ENCODE data around the gene MFF.

Gene MFF

GRCh38 chr2:227335713-227336112, 10.7 kb downstream of the MFF start:
- H3K4me3 ChIP-seq (ENCODE audit: insufficient read depth, low read length, poor library complexity, severe bottlenecking): no peak overlapping the region
- peaks cover 35% of the 10 kb centered on the region for H3K36me3 ChIP-seq (ENCODE audit: low read length)
- no peaks in the 10 kb centered on the region for H3K9me2 ChIP-seq (replicated peaks; ENCODE audit: insufficient read depth, low read length)
- H3K79me2 ChIP-seq (ENCODE audit: insufficient read depth, low read length): no peaks in the 10 kb centered on the region; the same call in none of the 2 replicates
- no peaks in the 10 kb centered on the region for H3K27me3 ChIP-seq (ENCODE audit: low read length)
- no peak overlapping the region for H3K9ac ChIP-seq (ENCODE audit: low read length)
- no peaks in the 10 kb centered on the region for H3K9me3 ChIP-seq (ENCODE audit: insufficient read depth, low read length)
- no peak overlapping the region for H2AFZ ChIP-seq (ENCODE audit: low read depth, low read length, severe bottlenecking)
- H3K27ac ChIP-seq (ENCODE audit: low read depth, low read length): no peak overlapping the region
- H3K4me2 ChIP-seq (ENCODE audit: low read depth, low read length, poor library complexity, severe bottlenecking): no peak overlapping the region
- 0 out of 2 replicates have a peak, but pooled peaks cover 4% of the 10 kb centered on the region for H3F3A ChIP-seq (ENCODE audit: insufficient read depth)
- TF ChIP-seq, protein P1, sequence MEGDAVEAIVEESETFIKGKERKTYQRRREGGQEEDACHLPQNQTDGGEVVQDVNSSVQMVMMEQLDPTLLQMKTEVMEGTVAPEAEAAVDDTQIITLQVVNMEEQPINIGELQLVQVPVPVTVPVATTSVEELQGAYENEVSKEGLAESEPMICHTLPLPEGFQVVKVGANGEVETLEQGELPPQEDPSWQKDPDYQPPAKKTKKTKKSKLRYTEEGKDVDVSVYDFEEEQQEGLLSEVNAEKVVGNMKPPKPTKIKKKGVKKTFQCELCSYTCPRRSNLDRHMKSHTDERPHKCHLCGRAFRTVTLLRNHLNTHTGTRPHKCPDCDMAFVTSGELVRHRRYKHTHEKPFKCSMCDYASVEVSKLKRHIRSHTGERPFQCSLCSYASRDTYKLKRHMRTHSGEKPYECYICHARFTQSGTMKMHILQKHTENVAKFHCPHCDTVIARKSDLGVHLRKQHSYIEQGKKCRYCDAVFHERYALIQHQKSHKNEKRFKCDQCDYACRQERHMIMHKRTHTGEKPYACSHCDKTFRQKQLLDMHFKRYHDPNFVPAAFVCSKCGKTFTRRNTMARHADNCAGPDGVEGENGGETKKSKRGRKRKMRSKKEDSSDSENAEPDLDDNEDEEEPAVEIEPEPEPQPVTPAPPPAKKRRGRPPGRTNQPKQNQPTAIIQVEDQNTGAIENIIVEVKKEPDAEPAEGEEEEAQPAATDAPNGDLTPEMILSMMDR (IDR thresholded peaks at IDR 0.05; ENCODE audit: insufficient read depth, low read length, poor library complexity, severe bottlenecking): no peak
- TF ChIP-seq EZH2phosphoT487 (conservative IDR thresholded peaks at IDR 0.05; ENCODE audit: low read length): no peak
- no peaks in the 10 kb centered on the region for H4K20me1 ChIP-seq (ENCODE audit: low read depth, low read length)

DNA sequence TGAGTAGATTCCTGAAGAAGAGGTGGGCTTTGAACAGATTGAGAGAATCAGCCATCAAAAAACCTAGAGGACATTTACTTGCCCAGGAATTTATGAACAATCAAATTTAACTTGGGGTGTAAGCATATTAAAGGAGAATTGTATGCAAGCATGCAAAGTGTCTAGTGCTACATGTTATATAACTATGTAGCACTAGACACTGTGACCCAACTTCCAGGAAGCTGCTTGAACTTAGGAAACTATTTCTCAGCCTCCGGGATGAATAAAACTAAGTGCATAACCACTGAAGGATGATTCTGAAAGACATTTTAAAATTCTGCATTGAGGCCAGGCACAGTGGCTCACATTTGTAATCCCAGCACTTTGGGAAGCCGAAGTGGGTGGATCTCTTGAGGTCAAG, 12.4 kb downstream of the MFF start:
- H3K4me3 ChIP-seq (ENCODE audit: insufficient read depth, low read length, poor library complexity, severe bottlenecking): no peak overlapping the region
- H3K27me3 ChIP-seq (ENCODE audit: low read length): no peaks in the 10 kb centered on the region
- no peaks in the 10 kb centered on the region; the same call in none of the 2 replicates for H3K79me2 ChIP-seq (ENCODE audit: insufficient read depth, low read length)
- TF ChIP-seq, protein P1 (IDR thresholded peaks at IDR 0.05; ENCODE audit: insufficient read depth, low read length, poor library complexity, severe bottlenecking): no peak
- TF ChIP-seq EZH2phosphoT487 (conservative IDR thresholded peaks at IDR 0.05; ENCODE audit: low read length): no peak
- no peak overlapping the region for H3K4me2 ChIP-seq (ENCODE audit: low read depth, low read length, poor library complexity, severe bottlenecking)
- no peaks in the 10 kb centered on the region for H3K9me2 ChIP-seq (replicated peaks; ENCODE audit: insufficient read depth, low read length)
- H4K20me1 ChIP-seq (ENCODE audit: low read depth, low read length): no peaks in the 10 kb centered on the region
- peaks cover 12% of the 10 kb centered on the region for H3F3A ChIP-seq (ENCODE audit: insufficient read depth)
- H3K27ac ChIP-seq (ENCODE audit: low read depth, low read length): no peak overlapping the region
- H3K9ac ChIP-seq (ENCODE audit: low read length): no peak overlapping the region
- no peak overlapping the region for H2AFZ ChIP-seq (ENCODE audit: low read depth, low read length, severe bottlenecking)
- no peaks in the 10 kb centered on the region for H3K9me3 ChIP-seq (ENCODE audit: insufficient read depth, low read length)
- peaks cover 42% of the 10 kb centered on the region for H3K36me3 ChIP-seq (ENCODE audit: low read length)

DNA sequence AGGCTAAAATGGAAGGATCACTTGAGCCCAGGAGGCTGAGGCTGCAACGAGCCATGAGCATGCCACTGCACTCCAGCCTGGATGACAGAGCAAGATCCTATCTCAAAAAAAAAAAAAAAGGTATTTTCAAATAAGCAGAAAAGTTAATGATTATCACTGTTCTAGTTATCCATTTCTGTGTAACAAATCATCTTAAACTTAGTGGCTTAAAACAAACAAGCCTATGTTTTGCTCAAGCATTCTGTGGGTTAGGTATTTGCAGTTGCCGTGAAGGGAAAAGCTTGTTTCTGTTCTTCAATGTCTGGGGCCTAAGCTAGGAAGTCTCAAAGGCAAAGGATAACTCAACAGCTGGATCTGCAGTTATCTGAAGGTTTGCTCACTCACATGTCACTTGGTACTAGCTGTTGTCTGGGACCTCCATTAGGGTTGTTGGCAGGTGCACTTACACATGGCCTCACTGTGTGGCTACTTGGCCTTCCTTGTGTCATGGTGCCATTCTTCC, 14.1 kb downstream of the MFF start:
- H3K4me2 ChIP-seq (ENCODE audit: low read depth, low read length, poor library complexity, severe bottlenecking): no peak overlapping the region
- H2AFZ ChIP-seq (ENCODE audit: low read depth, low read length, severe bottlenecking): no peak overlapping the region
- H3K36me3 ChIP-seq (ENCODE audit: low read length): peaks cover 35% of the 10 kb centered on the region; the same call in 1 of the 2 replicates
- no peak overlapping the region for H3K4me3 ChIP-seq (ENCODE audit: insufficient read depth, low read length, poor library complexity, severe bottlenecking)
- no peaks in the 10 kb centered on the region for H3K27me3 ChIP-seq (ENCODE audit: low read length)
- no peak overlapping the region for H3K9ac ChIP-seq (ENCODE audit: low read length)
- H3K27ac ChIP-seq (ENCODE audit: low read depth, low read length): no peak overlapping the region
- no peaks in the 10 kb centered on the region; the same call in 1 of the 2 replicates for H4K20me1 ChIP-seq (ENCODE audit: low read depth, low read length)
- H3K9me3 ChIP-seq (ENCODE audit: insufficient read depth, low read length): no peaks in the 10 kb centered on the region
- peaks cover 12% of the 10 kb centered on the region for H3F3A ChIP-seq (ENCODE audit: insufficient read depth)
- H3K9me2 ChIP-seq (replicated peaks; ENCODE audit: insufficient read depth, low read length): no peaks in the 10 kb centered on the region
- no peaks in the 10 kb centered on the region; the same call in 1 of the 2 replicates for H3K79me2 ChIP-seq (ENCODE audit: insufficient read depth, low read length)
- TF ChIP-seq, protein P1 (IDR thresholded peaks at IDR 0.05; ENCODE audit: insufficient read depth, low read length, poor library complexity, severe bottlenecking): no peak
